Upper lobe of right lung (tissue), 1 donor: ENCODE data around the gene NCKAP5. TPM values are rescaled to one million over a fixed set of nuclear protein-coding genes. Genes with fewer than 3 reads are reported as not detected.

ENCODE experiments used
- ATAC-seq: fragments of 200-7000 bp; cut with Tn5 transposase; one replicate; pipeline ENCODE4 v1.9.1; 2020; ENCODE audit warnings: mild to moderate bottlenecking, moderate library complexity
- DNase-seq: peaks from one replicate; pipeline ENCODE4 v3.0.0-alpha.2; 2020
- H3K27ac ChIP-seq: fragments of 200-600 bp; one replicate; pipeline ENCODE4 v1.8.0; 2022
- H3K27me3 ChIP-seq: fragments of 200-600 bp; one replicate; pipeline ENCODE4 v1.8.0; 2022; ENCODE audit warnings: mild to moderate bottlenecking
- H3K36me3 ChIP-seq: fragments of 200-600 bp; one replicate; pipeline ENCODE4 v1.8.0; 2022
- H3K4me1 ChIP-seq: fragments of 200-600 bp; one replicate; pipeline ENCODE4 v1.8.0; 2022
- H3K4me3 ChIP-seq: fragments of 200-600 bp; one replicate; pipeline ENCODE4 v1.8.0; 2022; ENCODE audit warnings: mild to moderate bottlenecking
- H3K9me3 ChIP-seq: fragments of 200-600 bp; one replicate; pipeline ENCODE4 v1.8.0; 2022
- CTCF ChIP-seq: fragments of 200-600 bp; IDR thresholded peaks from one replicate; pipeline ENCODE4 v1.8.0; 2022; ENCODE audit warnings: antibody characterized with exemption
- intact Hi-C: fragments of 100-400 bp; cut with DNase I; formaldehyde crosslinking; loops from one replicate; pipeline ENCODE4 v1.11.0; 2022
- long read RNA-seq: library from polyadenylated mRNA; unstranded; transcript quantifications from one replicate; pipeline ENCODE4 v2.0.0, GENCODE V29; 2021
- total RNA-seq: library from RNA; stranded (reverse); fragmentation: NEBNext Ultra II Directional; extraction: Animal tissue kit (Norgen Biotek cat#: 25700); gene quantifications from one replicate; pipeline ENCODE4 v1.2.1, GENCODE V29; 2021
- donor health status: DM: no; HTN: yes; CAD: no; lungs with severe emphysema.

NCKAP5 gene
- 40.8 TPM for total RNA-seq
- long read RNA-seq, partial matches to known transcripts, result 16 of 56 reads
- long read RNA-seq, other reads (novel, unspliced or antisense), result 40 of 56 reads

GRCh38 chr2:133568172-133568571, at the start of gene NCKAP5:
Gene NCKAP5, minus strand, starts transcription at chr2:133568463. Its CDS starts 50,937 bp downstream, at chr2:133517526.
- ATAC-seq (no peak), DNase-seq (no peak)
- TF ChIP-seq CTCF, result peak; percentile 15
- peak within 1 kb of the TSS; percentile 3 for H3K27ac ChIP-seq
- no peaks in the 10 kb centered on the region for H3K27me3 ChIP-seq
- intact Hi-C loops, result no loop called here
- H3K4me1 ChIP-seq, result no peaks in the 10 kb centered on the region
- peak within 1 kb of the TSS; percentile 35 for H3K4me3 ChIP-seq
- no peaks in the 10 kb centered on the region for H3K36me3 ChIP-seq
- no peaks in the 10 kb centered on the region for H3K9me3 ChIP-seq

GRCh38 chr2:133609664-133610063, 41.4 kb upstream of the NCKAP5 start:
- intact Hi-C loops, result no loop called here
- H3K27me3 ChIP-seq, result no peaks in the 10 kb centered on the region
- no peaks in the 10 kb centered on the region for H3K36me3 ChIP-seq
- H3K4me1 ChIP-seq, result no peaks in the 10 kb centered on the region
- DNase-seq (no peak), ATAC-seq (no peak)
- H3K9me3 ChIP-seq, result no peaks in the 10 kb centered on the region
- no peak overlapping the region for H3K4me3 ChIP-seq
- H3K27ac ChIP-seq, result no peak overlapping the region
- no peak for TF ChIP-seq CTCF

- intact Hi-C loops, result no loop called here
- H3K27ac ChIP-seq, result no peak overlapping the region
Measured at GRCh38 chr2:133608291-133608690, 40.0 kb upstream of the NCKAP5 start.

GRCh38 chr2:133607679-133608078, 39.4 kb upstream of the NCKAP5 start:
- Histone ChIP-seq H3K27ac (no peak overlapping the region), H3K4me1 (no peaks in the 10 kb centered on the region), H3K36me3 (no peaks in the 10 kb centered on the region), H3K9me3 (no peaks in the 10 kb centered on the region), H3K4me3 (no peak overlapping the region), H3K27me3 (no peaks in the 10 kb centered on the region)
- no peak for TF ChIP-seq CTCF
- ATAC-seq (no peak), DNase-seq (no peak)
- intact Hi-C loops, result no loop called here

More at GRCh38 chr2:133608291-133608690, 40.0 kb upstream of the NCKAP5 start:
- H3K4me1 ChIP-seq, result no peaks in the 10 kb centered on the region
- no peaks in the 10 kb centered on the region for H3K27me3 ChIP-seq
- ATAC-seq (no peak), DNase-seq (no peak)
- H3K9me3 ChIP-seq, result no peaks in the 10 kb centered on the region
- no peak overlapping the region for H3K4me3 ChIP-seq
- no peak for TF ChIP-seq CTCF
- H3K36me3 ChIP-seq, result no peaks in the 10 kb centered on the region

- no peaks in the 10 kb centered on the region for H3K36me3 ChIP-seq
- TF ChIP-seq CTCF, result no peak
- no peaks in the 10 kb centered on the region for H3K9me3 ChIP-seq
- no peak overlapping the region for H3K4me3 ChIP-seq
- DNase-seq (no peak), ATAC-seq (no peak)
- intact Hi-C loops, result no loop called here
- no peaks in the 10 kb centered on the region for H3K27me3 ChIP-seq
- H3K27ac ChIP-seq, result no peak overlapping the region
- H3K4me1 ChIP-seq, result no peaks in the 10 kb centered on the region
Measured at GRCh38 chr2:133606616-133607015, 38.4 kb upstream of the NCKAP5 start.

GRCh38 chr2:133605766-133606137, 37.5 kb upstream of the NCKAP5 start:
- ATAC-seq, result no peak
- intact Hi-C loops, result no loop called here
- Histone ChIP-seq H3K9me3 (no peaks in the 10 kb centered on the region), H3K36me3 (no peaks in the 10 kb centered on the region), H3K27ac (no peak overlapping the region), H3K4me1 (no peaks in the 10 kb centered on the region), H3K4me3 (no peak overlapping the region), H3K27me3 (no peaks in the 10 kb centered on the region)
- DNase-seq, result no peak
- no peak for TF ChIP-seq CTCF
